Measurements from ENCODE around the gene PJVK.

The PJVK gene

GRCh38 chr2:178506949-178507348 lies 55.8 kb downstream of the PJVK start:
- H3K4me3 ChIP-seq (ENCODE audit: low read depth, low read length) = no peak overlapping the region
- no peak for TF ChIP-seq CTCF (IDR thresholded peaks at IDR 0.05; ENCODE audit: control insufficient read depth, extremely low read depth, insufficient read depth)
- DNase-seq (ENCODE audit: low read depth) = no peak

- no peak overlapping the region for H3K4me3 ChIP-seq (ENCODE audit: low read depth, low read length)
- TF ChIP-seq CTCF (IDR thresholded peaks at IDR 0.05; ENCODE audit: control insufficient read depth, extremely low read depth, insufficient read depth) = no peak
- DNase-seq (ENCODE audit: low read depth) = no peak
Observed at GRCh38 chr2:178508646-178509045, 57.5 kb downstream of the PJVK start.

- TF ChIP-seq CTCF (IDR thresholded peaks at IDR 0.05; ENCODE audit: control insufficient read depth, extremely low read depth, insufficient read depth) = no peak
- DNase-seq (ENCODE audit: low read depth) = no peak
- no peak overlapping the region for H3K4me3 ChIP-seq (ENCODE audit: low read depth, low read length)
Observed at GRCh38 chr2:178510384-178510783, 59.2 kb downstream of the PJVK start.
